GM18498 (cell line): Measurements from ENCODE around the gene FBXO28.
"Not testable (repeated sequence)": the region's sequence is repeated elsewhere in the genome, so short reads cannot be mapped to it uniquely, and the experiment has no call there.

Experiments used
- ATAC-seq: cut with Tn5 transposase; IDR thresholded peaks from one replicate; pipeline ENCODE4 v1.9.1; 2021; ENCODE audit warnings: mild to moderate bottlenecking, moderate library complexity; ENCODE audit not compliant: unreplicated experiment

FBXO28 gene

DNA sequence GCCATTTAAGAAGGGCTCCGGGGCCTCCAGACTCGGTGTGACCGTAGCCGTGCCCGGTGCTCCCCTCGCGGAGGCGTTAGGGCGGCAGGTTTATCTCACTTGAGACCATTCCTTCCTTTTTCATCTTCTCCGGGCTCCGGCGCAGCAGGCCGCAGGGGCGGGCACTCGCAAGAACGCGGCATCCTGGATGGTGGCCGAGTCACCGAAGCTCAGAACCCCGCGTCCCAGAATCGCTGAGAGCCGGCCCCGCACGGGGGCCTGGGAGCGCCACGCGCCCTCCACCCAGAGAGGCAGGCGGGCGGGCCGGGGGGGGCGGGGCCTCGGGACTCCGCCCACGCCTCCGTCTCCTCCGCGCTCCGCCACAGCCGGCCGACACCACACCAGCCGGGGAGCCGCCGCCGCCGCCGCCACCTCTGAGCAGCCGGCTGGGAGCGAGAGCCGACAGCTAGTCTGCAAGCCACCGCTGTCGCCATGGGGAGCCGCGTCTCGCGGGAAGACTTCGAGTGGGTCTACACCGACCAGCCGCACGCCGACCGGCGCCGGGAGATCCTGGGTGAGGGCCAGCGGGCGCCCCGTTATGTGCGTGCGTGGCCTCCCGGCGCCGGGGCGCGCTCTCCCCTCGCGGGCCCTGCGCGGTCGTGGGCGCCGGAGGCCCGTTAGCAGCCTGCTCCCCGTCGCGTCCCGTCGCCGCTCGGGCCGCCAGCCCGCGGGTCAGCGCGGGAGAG lies 69.1 kb downstream of the FBXO28 start, which contains the start of gene DEGS1:
TSS of gene DEGS1 (plus strand) at position 375 of the 725 bp plus-strand sequence. CDS start at position 472, 97 bp downstream.
- peak; percentile 80 for ATAC-seq

GRCh38 chr1:224183591-224184312 lies 69.8 kb downstream of the FBXO28 start:
- peak; percentile 58 for ATAC-seq

GRCh38 chr1:224185208-224185607 lies 71.3 kb downstream of the FBXO28 start:
- ATAC-seq, result no peak

DNA sequence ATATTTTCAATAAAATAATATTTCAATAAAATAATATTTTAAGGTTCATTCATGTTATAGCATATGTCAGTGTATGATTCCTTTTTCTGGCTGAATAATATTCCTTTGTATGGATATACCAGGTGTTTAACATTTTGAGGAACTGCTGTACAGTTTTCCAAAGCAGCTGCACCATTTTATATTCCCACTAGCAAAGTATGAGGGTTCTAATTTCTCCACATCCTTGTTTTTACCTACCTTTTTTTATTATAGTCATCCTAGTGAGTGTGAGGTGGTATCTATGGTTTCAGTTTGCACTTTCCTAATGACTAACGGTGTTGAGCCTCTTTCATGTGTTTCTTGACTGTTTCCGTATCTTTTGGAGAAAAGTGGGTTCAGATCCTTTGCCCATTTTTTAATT lies 74.4 kb downstream of the FBXO28 start:
- no peak for ATAC-seq

DNA sequence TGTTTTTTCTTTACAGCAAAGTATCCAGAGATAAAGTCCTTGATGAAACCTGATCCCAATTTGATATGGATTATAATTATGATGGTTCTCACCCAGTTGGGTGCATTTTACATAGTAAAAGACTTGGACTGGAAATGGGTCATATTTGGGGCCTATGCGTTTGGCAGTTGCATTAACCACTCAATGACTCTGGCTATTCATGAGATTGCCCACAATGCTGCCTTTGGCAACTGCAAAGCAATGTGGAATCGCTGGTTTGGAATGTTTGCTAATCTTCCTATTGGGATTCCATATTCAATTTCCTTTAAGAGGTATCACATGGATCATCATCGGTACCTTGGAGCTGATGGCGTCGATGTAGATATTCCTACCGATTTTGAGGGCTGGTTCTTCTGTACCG lies 75.7 kb downstream of the FBXO28 start:
- no peak for ATAC-seq

DNA sequence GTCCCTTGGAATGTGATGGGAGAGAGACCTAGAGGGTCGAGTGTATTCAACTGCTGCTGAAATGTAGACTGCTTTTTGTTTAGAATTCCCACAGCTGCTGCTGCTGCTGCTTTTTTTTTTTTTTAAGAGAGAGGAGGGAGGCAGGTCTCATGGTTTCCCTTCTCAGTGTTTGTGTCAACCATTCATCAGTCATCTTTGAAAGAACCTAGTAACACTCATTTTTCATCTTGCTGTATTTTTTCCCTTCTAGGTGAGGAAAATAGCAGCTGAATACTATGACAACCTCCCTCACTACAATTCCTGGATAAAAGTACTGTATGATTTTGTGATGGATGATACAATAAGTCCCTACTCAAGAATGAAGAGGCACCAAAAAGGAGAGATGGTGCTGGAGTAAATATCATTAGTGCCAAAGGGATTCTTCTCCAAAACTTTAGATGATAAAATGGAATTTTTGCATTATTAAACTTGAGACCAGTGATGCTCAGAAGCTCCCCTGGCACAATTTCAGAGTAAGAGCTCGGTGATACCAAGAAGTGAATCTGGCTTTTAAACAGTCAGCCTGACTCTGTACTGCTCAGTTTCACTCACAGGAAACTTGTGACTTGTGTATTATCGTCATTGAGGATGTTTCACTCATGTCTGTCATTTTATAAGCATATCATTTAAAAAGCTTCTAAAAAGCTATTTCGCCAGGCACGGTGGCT lies 78.3 kb downstream of the FBXO28 start:
- ATAC-seq, result no peak

DNA sequence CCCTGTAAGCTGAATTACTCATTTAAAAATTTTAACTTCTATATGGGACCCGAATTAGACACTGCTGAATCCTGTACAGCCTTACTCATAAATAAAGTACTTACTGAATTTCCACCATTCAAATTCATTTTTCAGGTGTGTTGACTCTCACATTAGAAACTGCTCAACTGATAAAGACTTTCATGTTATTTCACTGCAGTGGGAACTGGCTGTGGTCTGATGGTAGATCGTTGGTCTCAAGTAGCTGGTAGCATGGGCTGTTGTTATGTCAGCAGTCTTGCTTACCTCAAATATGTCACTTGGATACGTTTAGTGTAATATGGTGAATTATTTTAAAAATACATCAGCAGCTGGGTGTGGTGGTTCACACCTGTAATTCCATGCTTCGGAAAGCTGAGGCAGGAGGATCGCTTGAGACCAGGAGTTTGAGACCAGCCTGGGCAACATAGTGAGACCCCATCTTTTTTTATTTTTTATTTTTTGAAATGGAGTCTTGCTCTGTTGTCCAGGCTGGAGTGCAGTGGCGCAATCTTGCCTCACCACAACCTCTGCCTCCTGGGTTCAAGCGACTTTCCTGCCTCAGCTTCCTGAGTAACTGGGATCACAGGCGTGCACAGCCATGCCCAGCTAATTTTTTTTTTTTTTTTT lies 79.5 kb downstream of the FBXO28 start:
- ATAC-seq, result no peak

DNA sequence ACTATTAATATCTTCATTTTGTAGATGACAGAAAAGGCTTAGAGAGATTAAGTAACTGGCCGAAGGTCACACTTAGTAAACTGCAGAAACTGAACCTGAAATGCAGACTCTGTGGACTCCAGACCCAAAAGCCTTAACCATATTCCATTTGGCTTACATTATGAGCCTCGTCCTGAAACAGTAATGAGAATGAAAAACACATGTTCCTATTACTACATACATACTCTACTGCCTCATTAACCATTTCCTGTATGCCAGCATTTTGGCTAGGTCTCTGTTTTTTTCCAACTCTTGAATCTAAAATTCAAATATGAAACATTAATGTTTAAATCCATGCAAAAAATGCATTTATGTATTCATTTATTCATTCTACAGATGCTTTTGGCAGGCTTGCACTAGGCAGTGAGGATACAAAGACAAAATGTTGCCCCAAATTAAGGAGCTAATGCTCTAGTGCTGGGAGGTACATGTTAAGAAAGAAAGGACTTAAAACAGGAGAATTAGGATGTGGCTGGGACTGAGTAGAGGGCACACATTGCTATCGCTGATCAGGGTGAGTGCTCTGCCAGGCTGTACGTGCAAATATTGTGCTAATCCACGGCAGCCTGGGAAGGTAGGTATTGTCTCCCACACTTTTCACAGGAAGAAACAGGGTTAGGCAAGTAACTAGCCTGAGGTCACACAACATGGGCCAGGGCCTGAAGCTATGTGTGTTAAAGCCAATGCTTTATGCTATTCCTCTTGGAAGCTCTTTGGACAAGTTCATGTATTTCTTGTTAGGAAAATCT lies 83.1 kb downstream of the FBXO28 start:
- ATAC-seq, result no peak

- ATAC-seq, result no peak
Measured at GRCh38 chr1:224198572-224198971, 84.7 kb downstream of the FBXO28 start.

GRCh38 chr1:224199679-224200078 lies 85.8 kb downstream of the FBXO28 start:
- no peak for ATAC-seq

- ATAC-seq, result no peak
Measured at GRCh38 chr1:224201383-224201782, 87.5 kb downstream of the FBXO28 start.

DNA sequence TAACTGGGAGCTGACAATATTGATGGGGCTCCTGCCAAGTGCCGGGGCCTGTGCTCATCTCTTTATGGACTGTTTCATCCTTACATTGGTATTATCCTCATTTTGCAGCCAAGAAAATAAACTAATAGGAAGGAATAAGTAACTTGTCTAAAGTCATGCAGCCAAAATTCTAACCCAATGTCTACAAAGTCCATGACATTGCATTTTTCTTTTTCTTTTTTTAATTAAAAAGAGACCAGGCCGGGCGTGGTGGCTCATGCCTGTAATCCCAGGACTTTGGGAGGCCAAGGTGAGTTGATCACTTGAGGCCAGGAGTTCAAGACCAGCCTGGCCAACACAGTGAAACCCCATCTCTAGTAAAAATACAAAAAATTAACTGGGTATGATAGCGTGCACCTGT lies 87.9 kb downstream of the FBXO28 start:
- ATAC-seq, result no peak

GRCh38 chr1:224203243-224204016 lies 89.5 kb downstream of the FBXO28 start:
- ATAC-seq, result peak; percentile 44

- ATAC-seq, result no peak
Measured at GRCh38 chr1:224205438-224205840, 91.5 kb downstream of the FBXO28 start.

- not testable (repeated sequence) for ATAC-seq
Measured at GRCh38 chr1:224205931-224206538, 92.1 kb downstream of the FBXO28 start.

- no peak for ATAC-seq
Measured at GRCh38 chr1:224211206-224211962, 97.5 kb downstream of the FBXO28 start.
